Erythroblast (primary cell): ENCODE measurements around the gene CLBA1.

Source experiments
- GATA1 ChIP-seq: IDR thresholded peaks from 2 replicates; pipeline ENCODE4 v1.6.1; 2011; ENCODE audit warnings: low read depth, mild to moderate bottlenecking, control low read depth, low read length, moderate library complexity
- POLR2A ChIP-seq: IDR thresholded peaks from 2 replicates; pipeline ENCODE4 v1.6.1; 2011; ENCODE audit warnings: mild to moderate bottlenecking, low read length

- no peak for TF ChIP-seq POLR2A
- no peak for TF ChIP-seq GATA1
Observed at GRCh38 chr14:104974665-104975390, 10.8 kb upstream of the CLBA1 start.
